HCT116 (cell line): Measurements from ENCODE around the gene CHN1. TPM values are rescaled to one million over a fixed set of nuclear protein-coding genes. Genes with fewer than 3 reads are reported as not detected.

ENCODE experiments used
- ATAC-seq: fragments of 200-7000 bp; cut with Tn5 transposase; 2 replicates; pipeline ENCODE4 v1.9.1; 2020; ENCODE audit warnings: mild to moderate bottlenecking, moderate library complexity
- BruUV-seq: library from RNA; stranded (reverse); fragments of 400-500 nt; replicated peaks from 2 replicates; lab custom pipeline; 2021; lab: Mats Ljungman, UMichigan
- CTCF ChIA-PET: fragments of 300-600 bp; sonication (Branson Sonifier 250); formaldehyde crosslinking; loops from one replicate; lab custom pipeline; 2021; ENCODE audit warnings: antibody characterized with exemption; lab: Charles Lee
- POLR2A ChIA-PET: fragments of 300-600, 350-600 bp; sonication (Branson Sonifier 250); formaldehyde crosslinking; loops from one replicate; lab custom pipeline; 2021; ENCODE audit warnings: antibody characterized with exemption; lab: Charles Lee
- RAD21 ChIA-PET, 2 experiments: fragments of 300-600 bp; sonication (Branson Sonifier 250); formaldehyde crosslinking; loops; one replicate each; lab custom pipeline; 2023; ENCODE audit warnings: low total read pairs in 2 of 2; ENCODE audit not compliant: uncharacterized antibody in 2 of 2, unreplicated experiment in 2 of 2, low non-redundant PET in 1 of 2; lab: Charles Lee
- DNase-seq: peaks from one replicate; pipeline ENCODE4 v3.0.0-alpha.2; 2010; ENCODE audit warnings: low read depth, low spot score
- H2AFZ ChIP-seq: fragments of 200-600 bp; shearing (Covaris generic), sonication (generic); 2 replicates; pipeline ENCODE4 v1.6.1; 2017; ENCODE audit warnings: low read depth, mixed run types, mixed read lengths, antibody characterized with exemption, low read length; ENCODE audit not compliant: poor library complexity, severe bottlenecking
- H3K27ac ChIP-seq: 2 replicates; pipeline ENCODE4 v1.5.1; 2012; ENCODE audit warnings: low read depth, low read length
- H3K27me3 ChIP-seq: fragments of 200-600 bp; sonication (generic); 2 replicates; pipeline ENCODE4 v1.6.1; 2016; ENCODE audit warnings: mixed run types, low read length, mixed read lengths; ENCODE audit not compliant: insufficient read depth
- H3K36me3 ChIP-seq, 2 experiments: fragments of 200-500 bp in 1 of 2; fragments of 200-600 bp in 1 of 2; sonication (Bioruptor generic) in 1 of 2; sonication (generic) in 1 of 2; 2 replicates each; pipeline versions ENCODE4 v1.5.1 to v1.6.1; 2014 to 2016; ENCODE audit warnings: low read length in 2 of 2, inconsistent platforms in 1 of 2, mixed read lengths in 1 of 2, mixed run types in 1 of 2; ENCODE audit not compliant: insufficient read depth in 2 of 2, control insufficient read depth in 1 of 2
- H3K4me1 ChIP-seq, 2 experiments: fragments of 200-600 bp in 1 of 2; sonication (generic) in 1 of 2; 2 replicates each; pipeline versions ENCODE4 v1.5.1 to v1.6.1; 2012 to 2017; ENCODE audit warnings: low read length in 2 of 2, inconsistent platforms in 1 of 2, mild to moderate bottlenecking in 1 of 2, mixed read lengths in 1 of 2, mixed run types in 1 of 2, moderate library complexity in 1 of 2; ENCODE audit not compliant: insufficient read depth in 2 of 2, control insufficient read depth in 1 of 2
- H3K4me2 ChIP-seq: fragments of 200-600 bp; sonication (generic); 2 replicates; pipeline ENCODE4 v1.6.1; 2017; ENCODE audit warnings: mixed run types, low read length, mixed read lengths
- H3K4me3 ChIP-seq, 2 experiments: fragments of 200-600 bp in 1 of 2; sonication (generic) in 1 of 2; replicated peaks in 1 of 2; 2 replicates each; pipeline ENCODE4 v1.5.1; 2011 to 2016; ENCODE audit warnings: low read length in 2 of 2, control low read depth in 1 of 2, low read depth in 1 of 2, mild to moderate bottlenecking in 1 of 2, mixed read lengths in 1 of 2, mixed run types in 1 of 2
- H3K79me2 ChIP-seq: fragments of 200-600 bp; sonication (generic); 2 replicates; pipeline ENCODE4 v1.6.1; 2017; ENCODE audit warnings: mild to moderate bottlenecking, mixed run types, low read length, moderate library complexity, mixed read lengths; ENCODE audit not compliant: insufficient read depth
- H3K9ac ChIP-seq: fragments of 200-600 bp; sonication (generic); 2 replicates; pipeline ENCODE4 v1.6.1; 2016; ENCODE audit warnings: low read length, mixed read lengths
- H3K9me2 ChIP-seq: fragments of 200-600 bp; sonication (generic), shearing (Covaris generic); 2 replicates; pipeline ENCODE4 v1.6.1; 2017; ENCODE audit warnings: mixed run types, mild to moderate bottlenecking, moderate library complexity; ENCODE audit not compliant: insufficient read depth
- H3K9me3 ChIP-seq, 2 experiments: fragments of 200-500 bp in 1 of 2; fragments of 200-600 bp in 1 of 2; sonication (Bioruptor generic) in 1 of 2; sonication (generic) in 1 of 2; 2 replicates each; pipeline ENCODE4 v1.6.1; 2014 to 2017; ENCODE audit warnings: low read length in 2 of 2, mixed read lengths in 2 of 2, inconsistent platforms in 1 of 2, low read depth in 1 of 2, mild to moderate bottlenecking in 1 of 2, mixed run types in 1 of 2, moderate library complexity in 1 of 2; ENCODE audit not compliant: control insufficient read depth in 1 of 2, insufficient read depth in 1 of 2
- H4K20me1 ChIP-seq: fragments of 200-600 bp; sonication (generic), shearing (Covaris generic); 2 replicates; pipeline ENCODE4 v1.6.1; 2017; ENCODE audit warnings: mixed run types, mild to moderate bottlenecking, moderate library complexity; ENCODE audit not compliant: insufficient read depth
- EZH2 ChIP-seq: fragments of 200-600 bp; sonication (generic); IDR thresholded peaks from 2 replicates; pipeline ENCODE4 v1.6.1; 2017; ENCODE audit warnings: antibody characterized with exemption, mixed run types
- POLR2A ChIP-seq: IDR thresholded peaks from 2 replicates; pipeline ENCODE4 v1.7.0; 2011; ENCODE audit warnings: borderline replicate concordance; ENCODE audit not compliant: insufficient read depth, insufficient read length; ENCODE audit errors: extremely low read depth
- ZFX ChIP-seq: fragments of 450-650 bp; IDR thresholded peaks from 2 replicates; pipeline ENCODE4 v1.6.1; 2017
- intact Hi-C: fragments of 100-400 bp; cut with micrococcal nuclease; formaldehyde crosslinking; loops from 2 replicates; pipeline ENCODE4 v1.10.0; 2022
- total RNA-seq: library from RNA; stranded (reverse); gene quantifications from one replicate; pipeline ENCODE4 v1.2.1, GENCODE V29; 2021; ENCODE audit not compliant: unreplicated experiment

Gene CHN1
- total RNA-seq, 1 experiment from 2014 or later: 3.6 TPM

- H2AFZ ChIP-seq: no peak within 1 kb of the TSS
- no peaks in the 10 kb centered on the region for H3K27me3 ChIP-seq
- H3K9me3 ChIP-seq: no peaks in the 10 kb centered on the region
- H3K36me3 ChIP-seq: no peaks in the 10 kb centered on the region
- BruUV-seq: no TSS peak
- H3K79me2 ChIP-seq: no peaks in the 10 kb centered on the region
- CTCF ChIA-PET: interaction anchor here (1.1 to 4.4 kb wide), 2 partner anchors 10 to 15 kb away, joined by 3 to 18 read pairs; no protein-coding TSS in a partner anchor
- intact Hi-C loops: no loop called here
- H3K9ac ChIP-seq: no peak within 1 kb of the TSS
- H4K20me1 ChIP-seq: no peaks in the 10 kb centered on the region
- TF ChIP-seq POLR2A (no peak), ZFX (no peak)
- POLR2A ChIA-PET: no interaction called here
- H3K4me1 ChIP-seq: no peaks in the 10 kb centered on the region
- no peak within 1 kb of the TSS for H3K27ac ChIP-seq
- RAD21 ChIA-PET: no interaction called here
- H3K9me2 ChIP-seq: no peaks in the 10 kb centered on the region
- DNase-seq (no peak), ATAC-seq (no peak)
- no peak within 1 kb of the TSS for H3K4me3 ChIP-seq
- no peak within 1 kb of the TSS for H3K4me2 ChIP-seq
Measured at GRCh38 chr2:174764280-174765255, 240.6 kb downstream of the CHN1 start, which contains the start of gene CHRNA1. Gene CHRNA1 (minus strand): TSS chr2:174764472. CDS start chr2:174764394, 78 bp downstream.

GRCh38 chr2:174763780-174764179 lies 241.4 kb downstream of the CHN1 start:
- no peaks in the 10 kb centered on the region for H4K20me1 ChIP-seq
- no peak for ATAC-seq
- H3K9me3 ChIP-seq: no peaks in the 10 kb centered on the region
- ChIA-PET POLR2A (no interaction called here), RAD21 (no interaction called here), CTCF (interaction anchor here (4.4 kb wide), 1 partner anchor 15 kb away, joined by 18 read pairs; no protein-coding TSS in a partner anchor)
- no peaks in the 10 kb centered on the region for H3K9me2 ChIP-seq
- no peak overlapping the region for H3K4me3 ChIP-seq
- no peak for TF ChIP-seq EZH2
- H3K4me1 ChIP-seq: no peaks in the 10 kb centered on the region
- BruUV-seq: no TSS peak
- H3K79me2 ChIP-seq: no peaks in the 10 kb centered on the region
- no peaks in the 10 kb centered on the region for H3K27me3 ChIP-seq
- H3K4me2 ChIP-seq: no peak overlapping the region
- intact Hi-C loops: no loop called here
- no peaks in the 10 kb centered on the region for H3K36me3 ChIP-seq
- no peak overlapping the region for H3K9ac ChIP-seq
- no peak overlapping the region for H2AFZ ChIP-seq
- no peak overlapping the region for H3K27ac ChIP-seq
- DNase-seq: no peak
